Measurements from ENCODE around the gene RCOR2. TPM values are rescaled to one million over a fixed set of nuclear protein-coding genes. Genes with fewer than 3 reads are reported as not detected.

Gene RCOR2
- total and polyA plus RNA-seq, 2 donors, result 0.87 to 2.4 TPM

DNA sequence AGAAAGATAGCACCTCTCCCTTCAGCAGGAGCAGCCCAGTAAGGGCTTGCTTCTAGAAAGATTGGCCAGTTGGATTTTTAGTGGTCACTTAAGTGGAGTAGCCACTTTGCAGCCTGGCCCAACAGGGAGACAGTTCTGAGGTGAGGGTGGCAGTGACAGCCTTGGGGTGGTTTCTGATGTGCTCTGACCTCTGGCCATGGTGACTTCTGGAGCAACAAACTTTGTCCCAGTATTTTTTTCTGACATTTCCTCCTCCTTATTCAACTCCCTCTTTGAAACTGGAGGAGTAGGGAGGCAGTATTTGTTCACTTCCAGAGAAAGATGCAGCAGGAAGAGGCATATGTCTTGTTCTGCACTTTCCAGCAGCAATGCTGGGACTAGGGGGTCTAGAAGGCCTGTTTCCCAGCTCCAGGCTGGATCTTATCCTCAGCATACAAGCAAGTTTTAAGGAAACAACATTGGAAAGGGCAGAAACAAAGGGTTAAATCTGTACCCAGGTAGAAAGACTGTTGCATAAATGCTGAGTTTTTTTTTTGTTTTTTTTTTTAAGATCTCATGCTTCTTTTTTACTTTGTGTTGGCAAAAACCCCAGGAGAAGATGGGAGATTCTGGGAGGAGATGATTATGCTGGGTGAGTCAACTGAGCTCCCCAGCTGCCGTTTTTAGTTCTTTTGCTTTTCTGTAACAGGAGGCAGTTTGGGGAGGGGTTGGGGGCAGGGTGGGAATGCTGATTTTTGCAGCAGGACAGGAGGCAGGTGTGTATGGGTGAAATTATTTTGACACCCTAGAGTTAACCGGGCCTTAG, 37.2 kb downstream of the RCOR2 start:
- H3K36me3 ChIP-seq (ENCODE audit: control insufficient read depth in 2 of 2, insufficient read depth in 2 of 2, low read length in 1 of 2), result peaks cover 9 to 11% of the 10 kb centered on the region in 2 donors
- no peaks in the 10 kb centered on the region for H3K27me3 ChIP-seq (ENCODE audit: control insufficient read depth in 2 of 2, insufficient read depth in 1 of 2, low read length in 1 of 2)
- no peak overlapping the region for H3K4me3 ChIP-seq (ENCODE audit: low read length in 2 of 2)
- peaks cover 0 to 1% of the 10 kb centered on the region in 2 donors for H3K9me3 ChIP-seq (ENCODE audit: control insufficient read depth in 2 of 2, insufficient read depth in 1 of 2, low read length in 1 of 2)
- no peak for DNase-seq (ENCODE audit: low read depth in 6 of 9, low spot score in 9 of 9)
- peaks cover 27 to 72% of the 10 kb centered on the region in 2 donors for H3K4me1 ChIP-seq (ENCODE audit: control insufficient read depth in 2 of 2, insufficient read depth in 2 of 2, low read length in 2 of 2)
- 42% methylated on average over 2 of the region's 2 CpGs for WGBS
- no peak overlapping the region for H3K27ac ChIP-seq (ENCODE audit: low read depth in 1 of 2, low read length in 1 of 2)

DNA sequence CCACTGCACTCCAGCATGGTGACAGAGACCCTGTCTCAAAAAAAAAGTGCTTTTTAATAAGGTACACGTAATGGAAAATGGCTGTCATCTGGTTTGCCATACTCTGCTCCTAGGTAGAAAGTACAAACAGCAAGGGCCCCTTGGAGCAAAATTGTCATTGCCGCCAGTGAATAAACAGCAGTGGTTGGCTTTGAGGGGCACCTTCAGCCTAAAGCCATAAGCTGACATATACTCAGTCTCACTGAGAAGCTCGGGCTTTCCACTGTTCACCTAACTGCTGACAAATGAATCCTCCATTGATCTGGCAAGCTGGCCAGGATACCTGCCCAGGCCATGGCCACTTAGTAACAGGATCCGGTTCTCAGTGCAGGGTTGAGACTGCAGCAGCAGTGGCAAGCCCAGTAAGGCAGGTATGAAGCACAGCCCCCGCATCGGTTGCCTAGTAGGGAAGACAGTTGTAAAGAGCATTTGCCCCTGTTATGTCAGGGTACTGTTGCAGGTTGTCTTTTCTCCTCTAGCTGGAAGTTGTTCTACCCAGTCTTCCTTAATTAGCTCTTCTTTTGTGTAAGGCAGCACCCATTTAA, 39.2 kb downstream of the RCOR2 start:
- WGBS, result 92% methylated on average over 6 of the region's 6 CpGs
- Histone ChIP-seq H3K27me3 (ENCODE audit: control insufficient read depth in 2 of 2, insufficient read depth in 1 of 2, low read length in 1 of 2) (no peaks in the 10 kb centered on the region), H3K27ac (ENCODE audit: low read depth in 1 of 2, low read length in 1 of 2) (peak overlapping the region in 1 of 2 donors; percentile 27), H3K4me3 (ENCODE audit: low read length in 2 of 2) (no peak overlapping the region), H3K4me1 (ENCODE audit: control insufficient read depth in 2 of 2, insufficient read depth in 2 of 2, low read length in 2 of 2) (peaks cover 15 to 59% of the 10 kb centered on the region in 2 donors), H3K9me3 (ENCODE audit: control insufficient read depth in 2 of 2, insufficient read depth in 1 of 2, low read length in 1 of 2) (peaks cover 0 to 1% of the 10 kb centered on the region in 2 donors), H3K36me3 (ENCODE audit: control insufficient read depth in 2 of 2, insufficient read depth in 2 of 2, low read length in 1 of 2) (peaks cover 8 to 16% of the 10 kb centered on the region in 2 donors)
- DNase-seq (ENCODE audit: low read depth in 6 of 9, low spot score in 9 of 9), result no peak

DNA sequence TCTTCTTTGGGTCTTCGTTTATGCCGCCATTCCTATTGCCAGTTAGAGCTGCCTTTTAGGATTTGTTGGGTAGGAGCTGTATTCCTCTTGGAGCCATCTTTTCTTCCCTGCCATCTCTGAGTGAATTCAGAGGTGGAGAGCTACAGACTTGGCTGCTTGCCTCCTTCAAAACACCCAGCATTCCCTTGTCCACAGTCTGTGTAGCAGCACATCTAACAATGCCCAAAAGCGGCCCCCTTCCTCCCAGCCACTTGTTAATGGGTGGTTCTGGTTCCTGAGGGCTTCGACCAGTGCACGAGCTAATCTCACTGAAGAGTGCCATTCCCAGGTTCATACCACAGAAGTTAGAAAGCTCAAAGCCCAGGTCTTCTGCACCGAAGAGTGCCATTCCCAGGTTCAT, 40.3 kb downstream of the RCOR2 start:
- peaks cover 8 to 16% of the 10 kb centered on the region in 2 donors for H3K36me3 ChIP-seq (ENCODE audit: control insufficient read depth in 2 of 2, insufficient read depth in 2 of 2, low read length in 1 of 2)
- 88% methylated on average over 6 of the region's 6 CpGs for WGBS
- no peak overlapping the region for H3K4me3 ChIP-seq (ENCODE audit: low read length in 2 of 2)
- DNase-seq (ENCODE audit: low read depth in 6 of 9, low spot score in 9 of 9), result no peak
- no peaks in the 10 kb centered on the region for H3K9me3 ChIP-seq (ENCODE audit: control insufficient read depth in 2 of 2, insufficient read depth in 1 of 2, low read length in 1 of 2)
- no peak overlapping the region for H3K27ac ChIP-seq (ENCODE audit: low read depth in 1 of 2, low read length in 1 of 2)
- peaks cover 7 to 58% of the 10 kb centered on the region in 2 donors for H3K4me1 ChIP-seq (ENCODE audit: control insufficient read depth in 2 of 2, insufficient read depth in 2 of 2, low read length in 2 of 2)
- no peaks in the 10 kb centered on the region for H3K27me3 ChIP-seq (ENCODE audit: control insufficient read depth in 2 of 2, insufficient read depth in 1 of 2, low read length in 1 of 2)

DNA sequence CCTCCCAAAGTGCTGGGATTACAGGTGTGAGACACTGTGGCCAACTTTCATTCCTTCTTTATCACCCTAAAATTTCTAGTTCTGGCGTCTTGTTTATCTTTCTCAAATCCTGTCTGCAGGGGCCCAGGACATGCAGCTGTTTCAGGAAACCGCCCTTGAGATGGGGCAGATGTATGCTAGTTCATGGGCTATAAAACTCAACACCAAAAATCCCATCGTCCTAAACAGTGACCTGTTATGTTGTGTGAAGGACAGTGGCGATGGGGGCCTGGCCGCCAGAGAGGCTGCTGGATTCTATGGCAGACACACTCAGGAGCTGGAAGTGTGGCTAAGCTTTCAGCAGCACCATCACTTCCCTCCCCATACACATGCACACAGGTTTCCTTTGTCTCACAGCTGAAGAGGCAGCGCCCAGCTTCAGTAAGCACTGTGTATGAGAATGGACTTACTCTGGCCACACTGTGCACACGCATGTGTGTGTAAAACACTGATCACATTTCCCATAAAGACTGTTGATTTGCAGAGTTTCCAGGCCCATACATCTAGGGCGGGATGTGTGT, 41.4 kb downstream of the RCOR2 start:
- Histone ChIP-seq H3K4me3 (ENCODE audit: low read length in 2 of 2) (no peak overlapping the region), H3K36me3 (ENCODE audit: control insufficient read depth in 2 of 2, insufficient read depth in 2 of 2, low read length in 1 of 2) (peaks cover 8 to 16% of the 10 kb centered on the region in 2 donors), H3K27me3 (ENCODE audit: control insufficient read depth in 2 of 2, insufficient read depth in 1 of 2, low read length in 1 of 2) (no peaks in the 10 kb centered on the region), H3K9me3 (ENCODE audit: control insufficient read depth in 2 of 2, insufficient read depth in 1 of 2, low read length in 1 of 2) (peaks cover 0 to 4% of the 10 kb centered on the region in 2 donors), H3K4me1 (ENCODE audit: control insufficient read depth in 2 of 2, insufficient read depth in 2 of 2, low read length in 2 of 2) (peaks cover 7 to 51% of the 10 kb centered on the region in 2 donors), H3K27ac (ENCODE audit: low read depth in 1 of 2, low read length in 1 of 2) (no peak overlapping the region)
- no peak for DNase-seq (ENCODE audit: low read depth in 6 of 9, low spot score in 9 of 9)
- 98% methylated on average over 8 of the region's 8 CpGs for WGBS

DNA sequence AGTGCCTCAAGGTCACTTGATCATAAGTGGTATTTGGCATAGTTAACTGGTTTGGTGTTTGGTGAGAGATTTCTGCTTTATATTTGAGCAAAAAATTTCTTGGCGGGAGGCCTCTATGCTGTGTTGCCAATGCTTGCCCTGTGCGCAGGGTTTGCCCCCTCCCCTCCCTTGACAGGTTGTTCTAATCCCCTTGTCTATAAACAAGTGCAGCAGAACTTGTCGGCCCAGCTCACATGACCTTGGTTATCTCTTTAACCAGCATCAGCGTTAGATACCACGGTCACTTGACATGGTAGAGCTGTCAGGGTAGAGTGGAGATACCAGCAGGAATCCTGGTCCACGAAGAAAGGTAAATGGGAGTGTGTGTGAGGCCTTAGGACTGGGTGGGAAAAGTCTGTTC, 42.5 kb downstream of the RCOR2 start:
- Histone ChIP-seq H3K9me3 (ENCODE audit: control insufficient read depth in 2 of 2, insufficient read depth in 1 of 2, low read length in 1 of 2) (peaks cover 0 to 4% of the 10 kb centered on the region in 2 donors), H3K4me3 (ENCODE audit: low read length in 2 of 2) (no peak overlapping the region), H3K36me3 (ENCODE audit: control insufficient read depth in 2 of 2, insufficient read depth in 2 of 2, low read length in 1 of 2) (peaks cover 12 to 16% of the 10 kb centered on the region in 2 donors), H3K4me1 (ENCODE audit: control insufficient read depth in 2 of 2, insufficient read depth in 2 of 2, low read length in 2 of 2) (peaks cover 12 to 52% of the 10 kb centered on the region in 2 donors), H3K27ac (ENCODE audit: low read depth in 1 of 2, low read length in 1 of 2) (no peak overlapping the region), H3K27me3 (ENCODE audit: control insufficient read depth in 2 of 2, insufficient read depth in 1 of 2, low read length in 1 of 2) (no peaks in the 10 kb centered on the region)
- 94% methylated on average over 6 of the region's 6 CpGs for WGBS
- DNase-seq (ENCODE audit: low read depth in 6 of 9, low spot score in 9 of 9), result no peak

DNA sequence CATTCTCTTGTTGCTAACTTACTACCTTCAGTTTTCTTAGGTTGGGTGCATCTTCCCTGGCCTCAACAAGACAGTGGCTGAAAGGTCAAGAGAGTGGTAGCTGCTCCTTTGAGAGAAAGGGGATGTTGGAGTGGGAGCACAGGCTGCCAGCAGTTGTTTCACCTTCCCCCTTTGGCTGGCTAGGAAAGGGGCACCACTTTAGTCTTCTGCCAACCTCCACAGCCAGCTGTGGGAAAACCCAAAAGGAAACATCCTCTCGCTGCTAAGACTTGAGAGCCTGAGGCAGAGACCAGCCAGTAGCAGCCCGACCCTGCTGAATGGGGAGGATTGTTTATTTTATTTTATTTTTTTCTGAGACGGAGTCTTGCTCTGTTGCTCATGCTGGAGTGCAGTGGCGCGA, 43.7 kb downstream of the RCOR2 start:
- no peak for DNase-seq (ENCODE audit: low read depth in 6 of 9, low spot score in 9 of 9)

DNA sequence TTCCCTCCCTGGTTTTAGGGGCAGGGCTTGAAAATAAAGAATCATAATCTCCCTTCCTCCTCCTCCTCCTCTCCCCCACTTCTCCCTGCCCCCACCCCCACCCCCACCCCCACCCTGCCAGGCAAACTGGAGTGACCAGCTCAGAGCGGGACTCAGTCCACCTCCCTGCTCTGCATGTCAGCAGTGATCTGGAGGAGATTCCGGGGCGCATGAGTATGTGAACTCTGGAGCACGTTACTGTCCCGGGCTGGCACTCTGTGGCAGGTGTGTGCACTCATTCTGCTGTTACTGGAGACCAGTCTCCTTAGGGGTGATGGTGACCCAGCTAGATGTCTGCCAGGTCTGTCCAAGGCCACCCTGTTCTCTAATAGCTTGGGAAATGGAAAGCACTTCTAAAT, 44.2 kb downstream of the RCOR2 start:
- Histone ChIP-seq H3K36me3 (ENCODE audit: control insufficient read depth in 2 of 2, insufficient read depth in 2 of 2, low read length in 1 of 2) (peaks cover 12 to 22% of the 10 kb centered on the region in 2 donors), H3K4me3 (ENCODE audit: low read length in 2 of 2) (no peak overlapping the region), H3K27ac (ENCODE audit: low read depth in 1 of 2, low read length in 1 of 2) (no peak overlapping the region), H3K9me3 (ENCODE audit: control insufficient read depth in 2 of 2, insufficient read depth in 1 of 2, low read length in 1 of 2) (peaks cover 0 to 4% of the 10 kb centered on the region in 2 donors), H3K27me3 (ENCODE audit: control insufficient read depth in 2 of 2, insufficient read depth in 1 of 2, low read length in 1 of 2) (no peaks in the 10 kb centered on the region), H3K4me1 (ENCODE audit: control insufficient read depth in 2 of 2, insufficient read depth in 2 of 2, low read length in 2 of 2) (peaks cover 26 to 57% of the 10 kb centered on the region in 2 donors)
- no peak for DNase-seq (ENCODE audit: low read depth in 6 of 9, low spot score in 9 of 9)
- WGBS, result 91% methylated on average over 5 of the region's 5 CpGs

More for the DNA sequence above, 43.7 kb downstream of the RCOR2 start:
- Histone ChIP-seq H3K9me3 (ENCODE audit: control insufficient read depth in 2 of 2, insufficient read depth in 1 of 2, low read length in 1 of 2) (peaks cover 0 to 4% of the 10 kb centered on the region in 2 donors), H3K27me3 (ENCODE audit: control insufficient read depth in 2 of 2, insufficient read depth in 1 of 2, low read length in 1 of 2) (no peaks in the 10 kb centered on the region), H3K27ac (ENCODE audit: low read depth in 1 of 2, low read length in 1 of 2) (no peak overlapping the region), H3K4me3 (ENCODE audit: low read length in 2 of 2) (no peak overlapping the region), H3K4me1 (ENCODE audit: control insufficient read depth in 2 of 2, insufficient read depth in 2 of 2, low read length in 2 of 2) (peaks cover 23 to 58% of the 10 kb centered on the region in 2 donors), H3K36me3 (ENCODE audit: control insufficient read depth in 2 of 2, insufficient read depth in 2 of 2, low read length in 1 of 2) (peaks cover 12 to 19% of the 10 kb centered on the region in 2 donors)
- 80% methylated on average over 5 of the region's 5 CpGs for WGBS

DNA sequence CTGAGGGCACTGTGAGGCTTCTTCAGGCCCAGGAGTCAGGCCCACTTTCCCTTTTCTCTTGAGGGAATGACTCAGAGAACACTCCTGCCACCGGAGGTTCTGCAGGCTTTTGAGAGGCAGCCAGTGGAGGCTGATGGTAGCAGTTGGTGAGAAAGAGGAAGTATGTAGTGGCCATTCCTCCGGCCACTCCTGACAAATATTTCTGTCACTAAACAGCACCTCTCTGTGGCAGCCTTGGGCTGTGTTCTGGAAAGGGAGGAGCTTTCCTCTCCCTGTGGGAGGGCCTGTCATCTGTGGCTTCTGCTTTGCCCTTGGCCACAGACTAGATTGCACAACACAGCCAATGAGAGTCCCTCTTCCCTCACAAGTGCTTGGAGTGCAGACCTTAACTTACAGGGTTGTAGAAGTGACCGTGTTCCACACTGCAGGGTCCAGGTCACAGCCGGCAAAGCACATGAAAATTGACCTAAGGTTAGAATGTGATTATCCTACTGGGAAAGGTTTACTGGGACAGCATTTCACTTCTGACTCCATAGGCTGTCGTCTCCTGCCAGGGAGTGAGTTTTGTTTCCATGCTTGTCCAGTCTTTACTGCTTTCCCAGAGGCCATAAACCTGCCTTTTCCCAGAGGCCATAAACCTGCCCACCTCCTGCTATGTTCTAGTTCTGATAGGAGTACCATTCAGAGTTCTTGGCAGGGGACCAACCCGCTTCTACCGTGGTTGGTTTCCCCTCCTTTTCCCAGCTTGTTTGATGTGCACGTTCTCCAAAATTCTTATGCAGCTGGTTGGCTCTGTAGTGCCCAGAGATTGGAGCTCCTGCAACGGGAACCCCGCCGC, 44.8 kb downstream of the RCOR2 start:
- no peak overlapping the region for H3K4me3 ChIP-seq (ENCODE audit: low read length in 2 of 2)
- peaks cover 28 to 56% of the 10 kb centered on the region in 2 donors for H3K4me1 ChIP-seq (ENCODE audit: control insufficient read depth in 2 of 2, insufficient read depth in 2 of 2, low read length in 2 of 2)

More for the DNA sequence above, 44.8 kb downstream of the RCOR2 start:
- DNase-seq (ENCODE audit: low read depth in 6 of 9, low spot score in 9 of 9), result peak in 2 of 9 donors; percentile 21 to 62
- no peak overlapping the region for H3K27ac ChIP-seq (ENCODE audit: low read depth in 1 of 2, low read length in 1 of 2)
- peaks cover 0 to 4% of the 10 kb centered on the region in 2 donors for H3K9me3 ChIP-seq (ENCODE audit: control insufficient read depth in 2 of 2, insufficient read depth in 1 of 2, low read length in 1 of 2)
- 25% methylated on average over 11 of the region's 11 CpGs for WGBS
- H3K27me3 ChIP-seq (ENCODE audit: control insufficient read depth in 2 of 2, insufficient read depth in 1 of 2, low read length in 1 of 2), result no peaks in the 10 kb centered on the region
- peaks cover 12 to 26% of the 10 kb centered on the region in 2 donors for H3K36me3 ChIP-seq (ENCODE audit: control insufficient read depth in 2 of 2, insufficient read depth in 2 of 2, low read length in 1 of 2)
